K562 (cell line): ENCODE results near the gene CAMSAP2. TPM values are rescaled to one million over a fixed set of nuclear protein-coding genes. Genes with fewer than 3 reads are reported as not detected.

Experiments
- EHMT2 ChIP-seq: fragments of 450-650 bp; IDR thresholded peaks from 2 replicates; pipeline ENCODE4 v1.6.1; 2018; ENCODE audit warnings: antibody characterized with exemption
- HDAC2 ChIP-seq: fragments of 450-650 bp; IDR thresholded peaks from 2 replicates; pipeline ENCODE4 v1.6.1; 2016; ENCODE audit warnings: mild to moderate bottlenecking
- RBM15 ChIP-seq: fragments of 200-400 bp; formaldehyde crosslinking; IDR thresholded peaks from 2 replicates; pipeline ENCODE4 v1.6.1; 2018; ENCODE audit warnings: mild to moderate bottlenecking, low read length, moderate library complexity; ENCODE audit not compliant: insufficient read depth
- SIN3A ChIP-seq, 2 experiments: fragments of 150-350 bp in 1 of 2; IDR thresholded peaks; 2 replicates each; pipeline ENCODE4 v1.6.1; 2011 to 2016; ENCODE audit warnings: borderline replicate concordance in 2 of 2, low read depth in 2 of 2, low read length in 2 of 2, mild to moderate bottlenecking in 2 of 2, moderate library complexity in 2 of 2; ENCODE audit not compliant: control insufficient read depth in 1 of 2
- SIX5 ChIP-seq, 2 experiments: IDR thresholded peaks; 2 replicates each; pipeline ENCODE4 v1.6.1; 2011; ENCODE audit warnings: low read length in 2 of 2, borderline replicate concordance in 1 of 2, low read depth in 1 of 2, mild to moderate bottlenecking in 1 of 2, moderate library complexity in 1 of 2; ENCODE audit not compliant: insufficient read depth in 1 of 2
- SRSF3 ChIP-seq: fragments of 200-400 bp; formaldehyde crosslinking; IDR thresholded peaks from 2 replicates; pipeline ENCODE4 v1.6.1; 2016; ENCODE audit warnings: mild to moderate bottlenecking, low read length, moderate library complexity; ENCODE audit not compliant: insufficient read depth
- STAG1 ChIP-seq: sonication (generic); formaldehyde crosslinking; IDR thresholded peaks from 2 replicates; pipeline ENCODE4 v1.5.0; 2020; ENCODE audit warnings: missing genetic modification reagents, borderline replicate concordance
- TGIF2 ChIP-seq: sonication (generic); formaldehyde crosslinking; IDR thresholded peaks from 2 replicates; pipeline ENCODE4 v1.8.1; 2022; ENCODE audit warnings: mild to moderate bottlenecking, missing genetic modification reagents, moderate library complexity
- TRIM24 ChIP-seq, 2 experiments: fragments of 450-650 bp; IDR thresholded peaks; 2 replicates each; pipeline ENCODE4 v1.6.1; 2016
- WHSC1 ChIP-seq: IDR thresholded peaks from one replicate; pipeline ENCODE4 v1.6.1; 2012; ENCODE audit warnings: low read length, control low read depth, inconsistent platforms
- ZBTB8A ChIP-seq: fragments of 450-650 bp; IDR thresholded peaks from 2 replicates; pipeline ENCODE4 v1.6.1; 2018; ENCODE audit warnings: mild to moderate bottlenecking, moderate library complexity; ENCODE audit not compliant: partially characterized antibody
- ZNF217 ChIP-seq: sonication (generic); formaldehyde crosslinking; IDR thresholded peaks from 2 replicates; pipeline ENCODE4 v1.8.0; 2022; ENCODE audit warnings: mild to moderate bottlenecking, missing genetic modification reagents
- ZNF384 ChIP-seq: IDR thresholded peaks from 2 replicates; pipeline ENCODE4 v1.6.1; 2012; ENCODE audit warnings: low read depth, low read length, improper control_type of control experiment
- ZNF77 ChIP-seq: fragments of 250-450 bp; sonication (Bioruptor Pico); IDR thresholded peaks from 2 replicates; pipeline ENCODE4 v1.5.0; 2020
- polyA plus RNA-seq, 8 experiments: library from polyadenylated mRNA; depleted of rRNA in 4 of 8; stranded (reverse) in 5 of 8; unstranded in 3 of 8; fragments of >200 nt; fragmentation: Nextera tagmentation in 2 of 8; fragmentation: Illumina TruSeq in 1 of 8; extraction: Ambion mirVana in 2 of 8; extraction: Trizol in 1 of 8; gene quantifications; 2 replicates each; pipeline versions ENCODE4 v1.2.1 to v1.2.3, GENCODE V29; 2011 to 2014; ENCODE audit warnings: inconsistent platforms in 1 of 8, missing spikeins in 1 of 8
- total RNA-seq, 7 experiments: library from RNA; depleted of rRNA in 6 of 7; stranded (reverse); fragments of >200 nt in 6 of 7; fragmentation: Illumina TruSeq in 2 of 7; extraction: Trizol in 2 of 7; gene quantifications; 2 replicates each; pipeline versions ENCODE4 v1.2.1 to v1.2.3, GENCODE V29; 2011 to 2021; ENCODE audit warnings: low replicate concordance in 1 of 7
- TF ChIP-seq, protein P1 (sequence below): sonication (generic); formaldehyde crosslinking; IDR thresholded peaks from 2 replicates; pipeline ENCODE4 v1.8.1; 2022; ENCODE audit warnings: missing genetic modification reagents
- TF ChIP-seq, protein P2 (sequence below): sonication (generic); formaldehyde crosslinking; IDR thresholded peaks from 2 replicates; pipeline ENCODE4 v1.8.0; 2022; ENCODE audit warnings: missing genetic modification reagents, mild to moderate bottlenecking, borderline replicate concordance
- TF ChIP-seq, protein P3 (sequence below): fragments of 250-450 bp; sonication (Bioruptor Pico); IDR thresholded peaks from 2 replicates; pipeline ENCODE4 v1.5.0; 2022; ENCODE audit warnings: mild to moderate bottlenecking

Gene CAMSAP2
- total and polyA plus RNA-seq, 9 of the 15 experiments (the other 6 are each of a cell fraction or from before 2014, with no cell fraction given): 1.4 to 7.5 (median 2.7) TPM

DNA sequence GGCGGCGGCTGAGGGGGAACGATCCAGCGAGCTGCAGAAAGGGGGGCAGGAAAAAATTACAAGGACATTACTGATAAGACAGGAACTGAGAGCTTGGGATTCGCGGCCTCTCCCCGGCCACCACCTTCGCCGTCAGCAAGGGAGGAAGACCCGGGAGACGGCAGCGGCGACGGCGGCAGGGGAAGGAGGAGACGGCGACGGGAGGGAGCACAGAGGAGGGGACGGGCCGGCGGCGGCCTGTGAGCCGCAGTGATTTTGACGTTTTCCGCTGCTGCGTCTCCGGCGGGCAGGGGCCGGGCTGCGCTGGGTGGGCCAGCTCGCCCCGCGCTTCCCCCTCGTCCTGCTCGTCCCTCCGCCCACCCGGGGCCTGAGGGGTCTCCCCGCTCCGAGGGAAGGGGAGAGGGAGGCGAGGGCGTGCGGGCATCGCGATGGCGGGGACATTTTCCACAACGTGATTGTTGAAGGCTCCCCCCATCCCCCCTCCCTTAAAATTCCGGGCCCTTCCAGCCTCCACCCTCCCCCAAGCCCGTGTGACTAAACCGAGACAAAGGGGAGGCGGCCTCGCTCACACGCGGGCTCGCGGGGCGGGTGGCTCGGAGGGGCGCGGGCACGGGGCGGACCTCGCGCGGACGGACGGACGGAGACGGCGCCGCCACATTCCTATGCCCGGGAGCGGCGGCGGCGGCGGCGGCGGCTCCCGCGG, 407 bp downstream of the CAMSAP2 start (continued):
- TF ChIP-seq, protein P1, sequence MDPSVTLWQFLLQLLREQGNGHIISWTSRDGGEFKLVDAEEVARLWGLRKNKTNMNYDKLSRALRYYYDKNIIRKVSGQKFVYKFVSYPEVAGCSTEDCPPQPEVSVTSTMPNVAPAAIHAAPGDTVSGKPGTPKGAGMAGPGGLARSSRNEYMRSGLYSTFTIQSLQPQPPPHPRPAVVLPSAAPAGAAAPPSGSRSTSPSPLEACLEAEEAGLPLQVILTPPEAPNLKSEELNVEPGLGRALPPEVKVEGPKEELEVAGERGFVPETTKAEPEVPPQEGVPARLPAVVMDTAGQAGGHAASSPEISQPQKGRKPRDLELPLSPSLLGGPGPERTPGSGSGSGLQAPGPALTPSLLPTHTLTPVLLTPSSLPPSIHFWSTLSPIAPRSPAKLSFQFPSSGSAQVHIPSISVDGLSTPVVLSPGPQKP: no peak
- TF ChIP-seq SIX5 (IDR thresholded peaks at IDR 0.05; ENCODE audit: borderline replicate concordance in 1 of 2, insufficient read depth in 1 of 2, low read depth in 1 of 2, low read length in 2 of 2) (no peak), RBM15 (no peak), HDAC2 (peak; percentile 90; the same call in 1 of the 2 replicates), ZBTB8A (no peak), ZNF384 (no peak), ZNF77 (CRISPR knock-in tag) (no peak), WHSC1 (no peak), STAG1 (no peak), ZNF217 (CRISPR knock-in tag) (no peak), SRSF3 (no peak), EHMT2 (no peak), SIN3A (IDR thresholded peaks at IDR 0.05; ENCODE audit: borderline replicate concordance in 2 of 2, control insufficient read depth in 1 of 2, low read depth in 2 of 2, low read length in 2 of 2) (no peak), TGIF2 (CRISPR knock-in tag) (no peak), TRIM24 (IDR thresholded peaks at IDR 0.05) (peak in 1 of 2 experiments; percentile 33; a peak in 1 of 4 replicates)
- TF ChIP-seq, protein P2, sequence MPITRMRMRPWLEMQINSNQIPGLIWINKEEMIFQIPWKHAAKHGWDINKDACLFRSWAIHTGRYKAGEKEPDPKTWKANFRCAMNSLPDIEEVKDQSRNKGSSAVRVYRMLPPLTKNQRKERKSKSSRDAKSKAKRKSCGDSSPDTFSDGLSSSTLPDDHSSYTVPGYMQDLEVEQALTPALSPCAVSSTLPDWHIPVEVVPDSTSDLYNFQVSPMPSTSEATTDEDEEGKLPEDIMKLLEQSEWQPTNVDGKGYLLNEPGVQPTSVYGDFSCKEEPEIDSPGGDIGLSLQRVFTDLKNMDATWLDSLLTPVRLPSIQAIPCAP (CRISPR knock-in tag): no peak
- TF ChIP-seq, protein P3, sequence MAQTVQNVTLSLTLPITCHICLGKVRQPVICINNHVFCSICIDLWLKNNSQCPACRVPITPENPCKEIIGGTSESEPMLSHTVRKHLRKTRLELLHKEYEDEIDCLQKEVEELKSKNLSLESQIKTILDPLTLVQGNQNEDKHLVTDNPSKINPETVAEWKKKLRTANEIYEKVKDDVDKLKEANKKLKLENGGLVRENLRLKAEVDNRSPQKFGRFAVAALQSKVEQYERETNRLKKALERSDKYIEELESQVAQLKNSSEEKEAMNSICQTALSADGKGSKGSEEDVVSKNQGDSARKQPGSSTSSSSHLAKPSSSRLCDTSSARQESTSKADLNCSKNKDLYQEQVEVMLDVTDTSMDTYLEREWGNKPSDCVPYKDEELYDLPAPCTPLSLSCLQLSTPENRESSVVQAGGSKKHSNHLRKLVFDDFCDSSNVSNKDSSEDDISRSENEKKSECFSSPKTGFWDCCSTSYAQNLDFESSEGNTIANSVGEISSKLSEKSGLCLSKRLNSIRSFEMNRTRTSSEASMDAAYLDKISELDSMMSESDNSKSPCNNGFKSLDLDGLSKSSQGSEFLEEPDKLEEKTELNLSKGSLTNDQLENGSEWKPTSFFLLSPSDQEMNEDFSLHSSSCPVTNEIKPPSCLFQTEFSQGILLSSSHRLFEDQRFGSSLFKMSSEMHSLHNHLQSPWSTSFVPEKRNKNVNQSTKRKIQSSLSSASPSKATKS (CRISPR knock-in tag): no peak
